Lower leg skin (tissue), 3 donors: ENCODE measurements around the gene PARD6B.
"Not testable (repeated sequence)": the region's sequence is repeated elsewhere in the genome, so short reads cannot be mapped to it uniquely, and the experiment has no call there.

Experiments used
- POLR2A ChIP-seq, 2 donors: fragments of 450-650 bp; IDR thresholded peaks; one replicate each; pipeline ENCODE4 v1.6.1; 2016 to 2017; ENCODE audit warnings: antibody characterized with exemption in 2 of 2, mild to moderate bottlenecking in 1 of 2, moderate library complexity in 1 of 2
- TF ChIP-seq, protein P1 (sequence below), 3 donors: fragments of 450-650 bp; IDR thresholded peaks; one replicate each; pipeline ENCODE4 v1.5.1; 2016; ENCODE audit warnings: antibody characterized with exemption in 3 of 3, mild to moderate bottlenecking in 3 of 3, moderate library complexity in 2 of 3

GRCh38 chr20:50698255-50698654 lies 33.1 kb upstream of the PARD6B start:
- TF ChIP-seq, protein P1, sequence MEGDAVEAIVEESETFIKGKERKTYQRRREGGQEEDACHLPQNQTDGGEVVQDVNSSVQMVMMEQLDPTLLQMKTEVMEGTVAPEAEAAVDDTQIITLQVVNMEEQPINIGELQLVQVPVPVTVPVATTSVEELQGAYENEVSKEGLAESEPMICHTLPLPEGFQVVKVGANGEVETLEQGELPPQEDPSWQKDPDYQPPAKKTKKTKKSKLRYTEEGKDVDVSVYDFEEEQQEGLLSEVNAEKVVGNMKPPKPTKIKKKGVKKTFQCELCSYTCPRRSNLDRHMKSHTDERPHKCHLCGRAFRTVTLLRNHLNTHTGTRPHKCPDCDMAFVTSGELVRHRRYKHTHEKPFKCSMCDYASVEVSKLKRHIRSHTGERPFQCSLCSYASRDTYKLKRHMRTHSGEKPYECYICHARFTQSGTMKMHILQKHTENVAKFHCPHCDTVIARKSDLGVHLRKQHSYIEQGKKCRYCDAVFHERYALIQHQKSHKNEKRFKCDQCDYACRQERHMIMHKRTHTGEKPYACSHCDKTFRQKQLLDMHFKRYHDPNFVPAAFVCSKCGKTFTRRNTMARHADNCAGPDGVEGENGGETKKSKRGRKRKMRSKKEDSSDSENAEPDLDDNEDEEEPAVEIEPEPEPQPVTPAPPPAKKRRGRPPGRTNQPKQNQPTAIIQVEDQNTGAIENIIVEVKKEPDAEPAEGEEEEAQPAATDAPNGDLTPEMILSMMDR (IDR thresholded peaks at IDR 0.05): not testable (repeated sequence)
- not testable (repeated sequence) for TF ChIP-seq POLR2A (IDR thresholded peaks at IDR 0.05)
